Measurements from ENCODE around the gene ARMC12.
"Not testable (repeated sequence)": the region's sequence is repeated elsewhere in the genome, so short reads cannot be mapped to it uniquely, and the experiment has no call there.

Gene ARMC12

DNA sequence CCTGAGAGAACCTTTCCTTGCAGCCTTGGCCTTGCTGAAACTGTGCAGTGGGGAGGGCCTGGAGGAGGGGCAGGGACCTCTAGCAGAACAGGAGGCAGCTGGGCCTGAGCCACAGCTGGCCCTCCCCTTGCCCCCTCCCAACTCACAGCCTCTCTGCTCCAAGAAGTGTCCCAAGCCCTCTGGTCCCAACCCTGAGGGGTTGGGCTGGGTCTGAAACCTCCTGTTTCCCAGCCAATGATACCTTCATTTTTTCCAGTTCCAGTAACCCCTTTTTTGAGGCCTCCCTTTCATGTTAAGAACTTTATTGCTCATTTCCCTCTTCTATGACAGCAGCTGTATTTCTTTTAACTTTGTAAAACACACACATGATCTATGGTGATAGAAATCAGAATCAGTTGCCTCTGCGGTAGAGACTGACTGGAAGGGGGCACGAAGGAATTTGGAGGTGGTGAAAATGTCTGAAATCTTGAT lies 17.9 kb upstream of the ARMC12 start:
- DNase-seq (ENCODE audit: low spot score): no peak

DNA sequence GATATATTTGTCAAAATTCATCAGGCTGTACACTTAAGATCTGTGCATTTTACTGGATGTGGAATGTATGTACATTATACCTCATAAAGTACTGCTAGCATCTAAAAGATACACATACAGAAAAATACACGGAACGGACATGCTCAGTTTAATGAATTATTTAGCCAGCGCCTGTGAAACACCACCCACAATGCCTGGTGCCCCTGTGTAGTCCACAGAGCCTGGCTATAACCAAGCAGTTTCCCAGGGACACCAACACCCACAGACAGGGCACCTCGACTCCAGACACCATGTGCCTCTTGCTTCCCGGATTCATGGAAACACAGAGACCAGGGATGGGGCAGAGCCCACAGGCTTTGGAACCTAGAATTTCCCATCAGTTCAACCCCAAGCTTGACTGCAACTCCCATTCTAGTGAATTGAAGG lies 17.4 kb upstream of the ARMC12 start:
- DNase-seq (ENCODE audit: low spot score): no peak

DNA sequence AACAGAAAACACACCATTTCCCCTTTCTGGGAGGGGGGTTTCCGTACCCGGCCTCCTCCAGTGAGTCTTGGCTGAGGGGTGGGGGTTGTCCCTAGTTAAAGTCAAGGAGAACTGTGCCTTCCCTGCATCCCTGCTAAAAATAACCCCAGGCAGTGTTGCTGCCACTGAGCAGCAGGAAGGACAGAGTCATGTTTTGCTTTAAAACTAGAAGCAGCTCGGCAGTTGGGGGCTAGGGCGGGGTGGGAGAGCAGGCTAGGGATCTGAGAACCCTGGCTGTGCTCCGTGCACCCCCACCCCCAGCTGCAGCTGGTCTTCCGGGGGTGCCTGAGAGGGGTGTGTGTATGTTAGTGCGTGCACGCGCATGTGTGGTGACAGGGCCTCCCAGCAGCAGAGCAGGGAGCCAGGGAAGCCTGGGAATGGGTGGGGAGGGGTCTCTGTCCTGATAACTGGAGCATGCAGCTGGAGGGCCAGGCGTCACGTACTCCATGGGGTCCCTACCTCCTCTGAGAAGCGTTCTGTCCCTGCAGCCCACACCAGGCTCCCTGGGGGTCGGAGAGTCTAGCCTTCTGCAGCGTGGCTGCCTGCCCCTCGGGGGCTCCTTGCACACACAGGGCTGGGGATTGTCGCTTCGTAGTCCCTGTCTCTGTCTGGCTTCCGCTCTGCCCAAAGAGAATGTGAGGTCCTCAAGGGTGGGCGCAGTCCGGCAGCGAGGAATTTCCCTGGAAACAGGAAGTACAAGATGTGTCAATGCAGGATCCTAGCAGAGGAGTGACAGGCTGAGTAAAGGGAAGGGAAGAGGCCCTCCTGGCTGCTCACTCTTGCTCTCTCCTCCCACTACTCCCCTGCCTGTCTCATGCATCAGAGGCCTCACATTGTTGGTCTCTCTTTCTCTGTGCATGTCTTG lies 16.8 kb upstream of the ARMC12 start:
- no peak for DNase-seq (ENCODE audit: low spot score)

DNA sequence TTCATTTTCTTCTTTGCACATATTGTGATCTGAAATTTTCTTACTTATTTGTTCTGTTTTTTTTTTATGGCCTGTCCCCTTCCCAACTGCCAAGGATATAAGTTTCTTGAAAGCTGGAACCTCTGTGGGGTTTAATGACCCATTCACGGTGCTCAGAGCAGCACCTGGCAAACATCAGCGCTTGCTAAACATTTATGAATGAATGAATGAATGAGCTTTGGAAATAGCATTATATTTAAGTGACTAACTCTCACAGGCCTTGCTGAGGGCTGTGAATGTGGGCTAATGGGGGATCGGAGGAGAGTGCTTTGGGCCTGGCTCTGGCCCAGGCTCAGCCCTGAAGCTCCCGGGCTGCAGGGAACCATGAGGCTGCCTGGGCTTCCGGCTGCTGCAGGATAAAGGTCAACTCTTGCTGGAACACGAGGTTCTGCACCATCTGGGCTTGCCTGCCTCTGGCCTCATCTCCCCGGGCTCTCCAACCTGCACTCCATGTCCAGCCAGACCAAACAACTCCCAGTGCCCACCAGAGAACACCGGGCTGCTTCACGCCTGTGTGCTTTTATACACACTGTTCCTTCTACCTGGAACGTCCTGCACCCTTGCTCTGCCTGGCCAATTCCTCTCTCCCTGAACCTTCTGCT lies 14.6 kb upstream of the ARMC12 start:
- DNase-seq (ENCODE audit: low spot score): no peak

DNA sequence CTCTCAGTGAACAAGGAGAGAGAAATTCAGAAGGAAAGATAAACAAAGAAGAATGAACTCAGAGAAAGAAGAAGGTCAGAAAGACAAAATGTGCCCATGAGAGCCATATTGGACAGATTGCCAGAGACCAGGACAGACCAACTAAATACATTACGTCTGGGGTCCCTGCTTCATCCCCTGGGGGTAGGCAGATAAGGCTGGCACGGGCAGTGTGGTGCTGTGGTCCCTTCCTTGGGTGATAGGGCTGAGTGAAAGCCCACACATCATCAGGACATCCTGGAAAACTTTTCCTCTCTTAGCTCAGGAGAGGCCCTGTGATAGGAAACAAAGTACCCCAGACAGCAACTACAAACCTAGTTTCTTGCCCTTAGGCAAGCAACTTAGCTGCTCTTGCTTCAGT lies 13.2 kb upstream of the ARMC12 start:
- no peak for DNase-seq (ENCODE audit: low spot score)

DNA sequence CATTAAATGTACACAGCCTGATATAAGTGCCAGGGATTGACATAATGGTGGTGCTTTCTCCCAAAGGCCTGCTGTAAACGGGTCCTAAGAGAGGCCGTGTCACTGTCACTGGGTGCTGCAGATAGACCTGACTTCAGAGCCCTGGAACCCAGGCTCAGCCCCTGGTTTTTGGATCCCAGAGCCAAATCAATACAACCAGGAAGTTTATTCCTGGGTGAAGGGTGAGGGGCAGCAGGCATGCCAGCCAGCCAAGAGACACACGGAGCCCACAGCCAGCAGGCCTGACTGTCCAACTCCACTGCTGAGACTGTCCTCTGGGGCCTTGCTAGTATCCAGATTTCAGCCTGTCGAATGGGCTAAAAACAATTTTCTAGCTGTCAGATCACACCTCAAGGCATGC lies 12.8 kb upstream of the ARMC12 start:
- no peak for DNase-seq (ENCODE audit: low spot score)

DNA sequence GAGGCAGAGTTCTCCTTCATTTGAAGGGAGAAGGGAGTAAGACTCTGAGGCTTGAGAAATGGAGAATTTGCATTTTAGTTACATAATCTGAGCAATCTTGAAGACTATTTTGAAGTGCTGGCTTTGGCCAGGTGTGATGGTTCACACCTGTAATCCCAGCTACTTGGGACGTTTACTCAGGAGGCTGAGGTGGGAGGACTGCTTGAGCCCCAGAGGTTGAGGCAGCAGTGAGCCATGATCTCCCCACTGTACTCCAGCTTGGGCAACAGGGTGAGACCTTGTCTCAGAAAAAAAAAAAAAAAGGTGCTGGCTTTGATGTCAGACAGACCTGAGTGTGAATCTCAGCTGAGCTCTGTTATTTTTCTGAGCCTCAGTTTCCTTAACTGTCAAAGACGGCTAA lies 12.4 kb upstream of the ARMC12 start:
- DNase-seq (ENCODE audit: low spot score): no peak

DNA sequence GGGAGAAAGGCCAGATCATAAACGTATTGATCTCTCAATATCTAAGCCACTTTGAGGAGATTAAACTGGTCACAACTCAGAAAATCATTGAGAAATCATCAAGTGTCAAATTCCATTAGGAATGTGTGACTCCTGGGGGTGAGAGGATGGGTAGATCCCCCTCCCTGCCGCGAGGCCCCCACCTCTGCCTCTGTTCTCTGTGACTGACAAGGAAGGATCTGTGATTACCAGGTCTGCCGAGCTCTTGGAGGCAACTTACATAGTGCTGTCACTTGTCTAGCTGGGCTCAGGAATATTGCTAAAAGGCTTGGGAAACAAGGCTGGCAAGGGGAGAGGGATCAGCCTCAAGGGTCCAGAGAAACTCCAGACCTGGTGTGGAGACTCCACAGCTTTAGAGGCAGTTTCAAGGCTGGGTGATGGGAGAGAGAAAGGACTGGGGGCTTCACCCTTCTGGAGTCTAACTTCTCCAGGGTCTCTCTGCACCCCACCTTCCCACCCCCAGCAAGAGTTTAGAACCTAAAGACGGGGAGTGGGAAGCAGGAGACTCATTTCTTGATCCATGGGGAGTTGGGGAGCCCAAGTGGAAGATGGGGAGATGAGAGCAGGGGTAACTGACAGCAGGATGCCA lies 11.6 kb upstream of the ARMC12 start:
- DNase-seq (ENCODE audit: low spot score): no peak

DNA sequence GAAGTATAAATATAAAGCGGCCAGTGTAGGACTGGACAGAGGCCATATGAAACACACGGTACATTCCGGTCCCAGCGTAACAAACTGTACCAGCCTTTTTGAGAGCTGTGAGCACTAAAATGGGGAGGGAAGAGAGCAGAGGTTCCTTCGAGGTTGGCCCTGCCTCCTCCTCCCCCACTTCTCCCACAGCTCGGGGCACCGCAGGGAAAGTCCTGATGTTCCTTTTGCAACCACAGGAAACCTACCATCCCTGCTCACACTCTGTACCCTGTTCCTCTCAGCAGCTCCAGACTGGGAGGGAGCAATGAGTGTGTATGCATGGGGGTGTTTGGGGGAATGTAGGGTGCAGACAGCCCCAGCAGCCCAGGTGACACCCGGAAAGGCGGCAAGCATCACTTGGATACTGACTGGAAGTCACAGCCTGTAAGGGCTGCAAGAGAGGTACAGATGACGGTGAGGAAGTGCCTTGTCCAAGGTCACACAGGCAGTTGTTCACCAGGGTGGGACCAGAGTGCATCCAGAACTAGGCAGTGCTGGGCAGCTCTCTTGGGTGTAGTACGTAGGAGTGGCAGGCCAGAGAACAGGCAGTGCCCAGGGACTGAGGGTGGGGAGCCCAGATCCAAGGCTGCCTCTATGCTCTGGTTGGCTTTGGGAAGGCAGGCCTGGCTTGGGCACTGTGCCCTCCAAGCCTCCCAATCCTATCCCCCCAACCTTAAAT lies 11.0 kb upstream of the ARMC12 start:
- DNase-seq (ENCODE audit: low spot score): no peak

DNA sequence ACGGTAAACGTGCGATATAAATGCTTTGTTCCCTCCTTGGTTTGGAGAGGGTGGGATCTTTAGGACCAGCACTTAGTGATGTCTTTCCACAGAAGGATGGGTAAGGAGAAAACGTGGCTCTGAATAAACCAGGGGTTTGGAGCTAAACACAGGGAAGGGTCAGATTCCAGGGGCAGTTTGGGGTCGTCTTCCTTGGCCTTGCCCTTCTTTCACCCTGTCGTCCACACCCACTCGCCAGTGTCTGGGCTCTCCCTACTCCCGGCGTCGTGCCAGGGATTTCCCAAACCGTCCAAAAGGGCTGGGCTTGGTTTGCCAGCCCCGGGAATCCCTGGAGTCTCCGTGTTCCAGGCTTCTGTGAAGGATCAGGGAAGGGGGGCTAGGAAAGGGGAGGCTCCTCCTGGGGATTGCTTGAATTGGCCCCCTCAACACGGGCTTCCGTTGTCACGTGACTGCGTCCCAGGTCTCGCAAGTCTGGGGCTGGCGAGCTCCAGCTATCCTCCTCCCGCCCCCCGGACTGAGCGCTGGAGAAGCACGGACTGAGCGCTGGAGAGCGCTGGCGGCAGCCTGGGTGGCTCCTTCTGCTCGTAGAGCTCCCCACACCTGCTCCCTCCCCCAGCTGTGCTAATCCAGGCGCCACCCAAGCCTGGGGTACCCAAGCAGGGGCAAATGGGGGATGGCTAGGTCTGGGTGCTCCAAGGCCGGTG lies 9.4 kb upstream of the ARMC12 start:
- peak; percentile 78 for DNase-seq (ENCODE audit: low spot score)

DNA sequence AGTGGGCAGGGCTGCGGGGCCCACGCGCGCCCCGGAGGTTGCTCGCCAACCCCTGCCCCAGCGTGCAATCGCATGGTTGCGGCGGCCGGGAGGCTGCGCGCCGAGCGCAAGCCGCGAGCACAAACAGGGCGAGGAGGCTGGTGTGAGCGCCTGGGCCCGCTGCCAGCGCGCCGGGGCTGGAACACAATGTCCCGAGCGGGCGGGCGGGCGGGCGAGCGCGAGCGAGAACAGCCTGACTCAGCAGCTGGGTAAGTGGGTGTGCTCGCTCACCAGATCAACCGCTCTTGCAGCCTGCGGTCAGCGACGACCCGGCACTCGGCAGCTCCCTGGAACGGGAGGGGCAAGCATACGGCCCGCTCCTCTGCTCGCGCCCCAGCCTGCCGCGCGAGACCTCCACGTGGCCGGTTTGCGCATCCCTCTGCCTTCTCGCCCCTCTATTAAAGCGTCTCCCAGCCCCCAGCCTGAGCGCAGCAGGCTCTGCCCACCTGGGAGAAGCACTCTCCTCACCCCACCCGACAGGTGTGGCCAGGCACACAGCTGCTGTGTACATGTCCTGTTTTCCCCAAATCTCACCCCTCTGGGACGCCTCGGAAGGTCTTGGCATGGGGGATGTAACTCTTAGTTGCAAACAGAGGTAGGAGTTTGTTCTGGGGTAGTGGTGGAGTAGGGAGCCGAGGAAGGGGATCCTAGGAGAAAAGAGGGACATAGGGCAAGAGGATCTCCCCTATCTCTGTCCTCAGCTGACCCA lies 8.7 kb upstream of the ARMC12 start:
- DNase-seq (ENCODE audit: low spot score): peak; percentile 78

DNA sequence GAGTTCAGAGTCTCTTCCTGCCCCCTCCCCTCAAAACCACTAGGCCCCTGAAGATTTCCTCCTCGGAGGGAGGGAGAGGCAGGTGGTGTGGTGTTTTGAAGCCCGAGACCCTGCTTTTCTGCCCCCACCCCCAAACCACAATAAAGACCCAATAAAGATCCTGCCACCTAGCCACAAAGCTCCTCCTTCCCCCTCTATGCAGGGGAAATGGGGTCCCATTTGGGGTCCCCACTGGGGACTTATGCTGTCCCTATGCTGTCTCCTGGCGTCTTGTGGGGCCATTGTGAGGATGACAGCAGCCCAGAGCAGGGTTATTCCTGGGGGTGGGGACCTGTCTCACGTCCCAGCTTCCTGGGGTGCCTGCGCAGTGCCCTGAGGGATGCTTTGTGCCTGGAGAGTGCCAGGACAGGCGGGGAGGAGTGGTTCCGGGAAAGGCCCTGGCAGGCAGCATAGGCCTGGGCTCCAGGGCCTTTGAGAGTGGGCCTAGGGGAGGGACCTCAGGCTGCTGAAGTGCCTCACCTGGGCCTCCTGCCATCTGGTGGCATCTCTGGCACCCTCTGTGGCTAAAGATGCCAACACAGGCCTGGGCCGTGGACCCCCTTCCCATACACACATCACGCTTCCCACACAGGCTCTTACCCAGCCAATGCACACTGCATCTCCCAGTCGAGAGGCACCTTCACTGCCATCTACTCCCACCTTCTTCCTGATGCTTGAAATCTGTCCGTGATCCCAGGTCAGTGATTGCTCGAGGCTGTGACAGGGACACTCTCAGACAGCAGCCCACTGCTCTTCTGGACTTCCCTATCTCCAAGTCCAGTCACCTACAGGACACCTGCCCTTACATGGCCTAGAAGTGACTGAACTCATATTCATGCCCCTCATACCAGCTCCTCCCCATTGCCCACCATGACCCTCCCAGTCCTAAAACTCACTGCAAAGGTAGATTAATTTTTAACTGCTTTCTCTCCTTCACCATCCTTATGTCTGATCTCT lies 7.9 kb upstream of the ARMC12 start:
- peak; percentile 27 for DNase-seq (ENCODE audit: low spot score)

DNA sequence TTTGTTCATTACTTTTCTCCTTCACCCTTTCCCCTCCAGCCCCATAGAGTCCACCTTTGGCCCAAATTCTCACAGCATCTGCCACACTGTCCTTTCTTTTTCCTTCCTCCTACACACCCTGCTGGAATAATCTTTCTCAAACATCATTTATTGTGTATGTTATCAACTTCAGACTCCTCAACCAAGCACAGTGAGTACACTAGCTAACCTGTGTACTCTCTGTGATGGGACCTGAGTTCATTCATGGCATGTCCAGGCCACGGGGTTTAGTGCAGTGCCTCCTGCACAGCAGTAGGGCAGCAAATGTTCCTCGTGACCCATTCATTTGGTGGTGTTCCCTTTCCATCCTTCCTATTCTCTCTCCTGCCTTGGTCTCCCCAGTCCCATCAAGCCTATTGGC lies 7.1 kb upstream of the ARMC12 start:
- DNase-seq (ENCODE audit: low spot score): no peak

DNA sequence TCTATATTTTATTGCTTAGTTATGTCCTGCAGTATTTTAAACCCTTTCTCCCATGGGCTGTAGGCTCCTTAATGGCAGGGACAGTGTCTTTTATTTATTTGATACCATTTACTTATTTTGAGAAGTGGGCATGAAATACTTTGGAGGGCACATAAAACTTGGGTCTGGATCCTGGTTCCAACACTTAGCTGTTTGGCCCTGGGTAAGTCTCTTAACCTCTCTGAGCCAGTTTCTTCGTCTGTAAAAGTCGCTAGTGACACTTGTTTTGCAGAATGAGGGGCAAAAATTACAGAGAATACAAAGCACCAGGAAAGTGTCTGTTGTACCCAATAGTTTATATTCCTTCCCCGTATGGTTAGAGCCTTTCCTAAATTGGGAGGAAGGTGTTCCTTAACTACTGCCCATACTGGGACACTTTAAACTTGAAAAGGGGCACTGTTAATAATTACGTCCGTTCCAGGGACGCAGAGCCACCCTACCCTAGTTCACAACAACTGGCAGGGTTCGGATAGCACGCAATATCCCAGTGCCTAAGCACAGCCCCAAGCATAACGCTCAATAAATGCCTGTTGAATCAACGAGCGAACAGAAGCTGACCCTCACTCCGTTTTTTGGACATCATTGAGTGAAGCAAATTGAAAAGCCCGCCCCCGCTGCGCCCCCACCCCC lies 6.0 kb upstream of the ARMC12 start:
- no peak for DNase-seq (ENCODE audit: low spot score)

DNA sequence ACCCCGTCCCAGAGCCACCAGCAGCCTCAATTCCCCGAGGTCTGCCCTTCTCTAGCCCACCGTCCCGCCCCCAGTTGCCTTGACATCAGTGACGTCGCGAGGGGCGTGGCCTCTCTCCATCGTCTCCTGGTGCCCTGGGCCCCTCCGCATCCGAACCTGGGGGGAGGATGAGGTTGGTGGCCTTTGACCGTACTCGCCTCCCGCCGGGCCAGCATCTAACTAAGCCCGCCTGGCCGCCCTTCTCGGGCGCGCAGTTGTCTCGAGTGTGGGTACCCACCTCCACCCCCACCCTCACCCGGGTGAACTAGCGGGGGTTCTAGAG lies 5.5 kb upstream of the ARMC12 start:
- peak; percentile 90 for DNase-seq (ENCODE audit: low spot score)

DNA sequence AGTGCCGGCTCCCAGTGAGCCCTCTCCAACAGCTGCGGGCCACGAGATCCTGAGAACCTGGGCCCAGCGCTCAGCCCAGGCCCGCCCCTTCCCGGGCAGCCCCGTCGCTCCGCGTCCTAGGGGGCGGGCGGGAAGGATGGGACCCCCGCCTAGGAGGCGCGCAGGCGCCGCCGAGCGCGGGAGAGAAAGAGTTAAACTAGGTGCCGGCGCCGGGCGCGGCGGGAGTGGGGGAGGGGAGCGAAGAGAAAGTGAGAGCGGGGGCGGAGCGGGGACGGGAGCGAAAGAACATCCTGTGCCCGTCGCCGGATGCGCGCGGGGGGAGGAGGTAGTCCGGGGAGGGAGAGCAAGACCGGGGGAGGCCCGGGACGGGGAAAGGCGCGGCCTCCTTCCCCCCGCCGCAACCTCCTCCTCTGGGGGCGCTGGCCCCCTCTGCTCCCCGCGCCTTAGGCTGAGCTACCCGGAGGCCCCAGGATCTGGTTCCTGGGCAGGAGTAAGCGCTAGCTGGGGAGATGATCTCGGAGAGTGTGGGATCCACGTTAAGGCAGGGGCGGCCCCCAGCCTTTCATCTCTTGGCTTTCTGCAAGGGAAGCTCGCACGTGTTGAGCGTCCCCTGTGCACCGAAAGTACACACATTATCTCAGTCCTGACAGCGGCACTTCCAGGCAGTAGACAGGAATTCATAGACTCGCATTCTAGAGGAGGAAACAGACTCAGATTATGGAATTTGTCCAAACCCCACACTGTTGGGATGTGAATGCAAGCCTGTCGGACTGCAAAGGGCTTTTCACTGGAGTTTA lies 4.9 kb upstream of the ARMC12 start:
- peak; percentile 80 for DNase-seq (ENCODE audit: low spot score)

DNA sequence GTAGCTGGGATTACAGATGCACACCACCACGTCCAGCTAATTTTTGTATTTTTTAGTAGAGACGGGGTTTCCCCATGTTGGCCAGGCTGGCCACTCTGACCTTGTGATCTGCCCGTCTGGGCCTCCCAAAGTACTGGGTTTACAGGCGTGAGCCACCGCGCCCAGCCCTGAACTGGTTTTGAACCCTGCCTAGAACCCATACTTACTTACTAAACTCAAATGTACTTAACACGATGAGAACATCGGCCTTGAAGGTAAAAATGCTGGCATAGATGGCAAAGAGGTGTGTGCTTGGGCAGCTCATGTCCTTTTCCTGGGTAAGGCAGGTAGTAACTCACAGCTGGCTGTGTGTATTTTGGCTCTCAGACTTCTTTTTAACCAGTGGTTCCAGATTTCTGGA lies 3.2 kb upstream of the ARMC12 start:
- no peak for DNase-seq (ENCODE audit: low spot score)

DNA sequence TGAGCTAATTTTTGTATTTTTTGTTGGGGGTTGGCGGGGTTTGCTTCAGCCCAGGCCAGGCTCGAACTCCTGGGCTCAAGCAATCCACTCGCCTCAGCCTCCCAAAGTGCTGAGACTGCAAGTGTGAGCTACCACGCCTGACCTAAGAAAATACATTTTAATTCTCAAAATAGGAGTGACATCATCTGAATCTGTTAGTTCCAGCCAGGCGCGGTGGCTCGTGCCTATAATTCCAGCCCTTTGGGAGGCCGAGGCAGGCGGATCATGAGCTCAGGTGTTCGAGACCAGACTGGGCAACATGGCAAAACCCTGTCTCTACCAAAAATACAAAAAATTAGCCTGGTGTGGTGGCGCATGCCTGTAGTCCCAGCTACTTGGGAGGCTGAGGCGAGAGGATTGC lies 2.5 kb upstream of the ARMC12 start:
- DNase-seq (ENCODE audit: low spot score): not testable (repeated sequence)
